Endothelial cell of umbilical vein (primary cell): Measurements from ENCODE around the gene ZSWIM6. TPM values are rescaled to one million over a fixed set of nuclear protein-coding genes. Genes with fewer than 3 reads are reported as not detected.

Experiments used
- BruUV-seq: library from RNA; stranded (reverse); fragments of 400-500 nt; replicated peaks from 2 replicates; lab custom pipeline; 2021; lab: Mats Ljungman, UMichigan
- CTCF ChIA-PET: fragments of 300-600, 350-600 bp; sonication (Branson Sonifier 250); formaldehyde crosslinking; loops from one replicate; lab custom pipeline; 2021; ENCODE audit warnings: antibody characterized with exemption, inconsistent platforms; lab: Charles Lee
- POLR2A ChIA-PET: fragments of 300-600, 350-600 bp; sonication (Branson Sonifier 250); formaldehyde crosslinking; loops from one replicate; lab custom pipeline; 2021; ENCODE audit warnings: antibody characterized with exemption, inconsistent platforms; lab: Charles Lee
- DNase-seq: peaks from one replicate; pipeline ENCODE4 v3.0.0-alpha.2; 2011; ENCODE audit warnings: low read depth, low spot score
- FAIRE-seq: peaks from 2 replicates; lab custom pipeline; 2011; peaks lifted over from hg19 to GRCh38; lab: Jason Lieb, UNC
- H2AFZ ChIP-seq: 2 replicates; pipeline ENCODE4 v1.6.0; 2012; ENCODE audit warnings: low read depth, low read length, control low read depth, inconsistent platforms
- H3K27ac ChIP-seq: 2 replicates; pipeline ENCODE4 v1.5.1; 2011; ENCODE audit warnings: low read depth, mild to moderate bottlenecking, control low read depth, low read length, moderate library complexity; ENCODE audit not compliant: insufficient read depth
- H3K27me3 ChIP-seq, 2 experiments: 2 replicates each; pipeline versions ENCODE4 v1.6.0 to v1.6.1; 2011; ENCODE audit warnings: low read length in 2 of 2, mixed read lengths in 1 of 2; ENCODE audit not compliant: control insufficient read depth in 2 of 2, insufficient read depth in 2 of 2
- H3K36me3 ChIP-seq, 2 experiments: 2 replicates in 1 of 2; 3 replicates in 1 of 2; pipeline ENCODE4 v1.5.1; 2011; ENCODE audit warnings: low read length in 2 of 2, mild to moderate bottlenecking in 1 of 2, moderate library complexity in 1 of 2; ENCODE audit not compliant: control insufficient read depth in 2 of 2, insufficient read depth in 2 of 2; ENCODE audit errors: extremely low read depth in 1 of 2
- H3K4me1 ChIP-seq: 3 replicates; pipeline ENCODE4 v1.5.1; 2011; ENCODE audit warnings: mild to moderate bottlenecking, low read length; ENCODE audit not compliant: control insufficient read depth, insufficient read depth; ENCODE audit errors: extremely low read depth
- H3K4me2 ChIP-seq: 2 replicates; pipeline ENCODE4 v1.6.1; 2011; ENCODE audit warnings: low read length, control low read depth, mixed read lengths; ENCODE audit not compliant: insufficient read depth
- H3K4me3 ChIP-seq, 3 experiments: fragments of 200-600 bp in 1 of 3; sonication (generic), shearing (Covaris generic) in 1 of 3; replicated peaks in 1 of 3; 2 replicates each; pipeline ENCODE4 v1.5.1; 2011 to 2016; ENCODE audit warnings: control low read depth in 3 of 3, low read length in 3 of 3, mild to moderate bottlenecking in 2 of 3, inconsistent platforms in 1 of 3, low read depth in 1 of 3, moderate library complexity in 1 of 3; ENCODE audit not compliant: insufficient read depth in 1 of 3
- H3K79me2 ChIP-seq: 2 replicates; pipeline ENCODE4 v1.6.0; 2012; ENCODE audit warnings: low read length, inconsistent platforms; ENCODE audit not compliant: control insufficient read depth, insufficient read depth
- H3K9ac ChIP-seq: replicated peaks from 2 replicates; pipeline ENCODE3; 2011; ENCODE audit warnings: low read length, control low read depth; ENCODE audit not compliant: insufficient read depth; ENCODE audit errors: extremely low read depth
- H3K9me1 ChIP-seq: replicated peaks from 3 replicates; pipeline ENCODE4 v1.6.0; 2011; ENCODE audit warnings: mild to moderate bottlenecking, low read length; ENCODE audit not compliant: control insufficient read depth, insufficient read depth; ENCODE audit errors: extremely low read depth
- H3K9me3 ChIP-seq: replicated peaks from 2 replicates; pipeline ENCODE4 v1.5.1; 2012; ENCODE audit warnings: low read length, inconsistent platforms; ENCODE audit not compliant: control insufficient read depth, insufficient read depth
- H4K20me1 ChIP-seq: replicated peaks from 2 replicates; pipeline ENCODE3; 2011; ENCODE audit warnings: mild to moderate bottlenecking, low read length; ENCODE audit not compliant: control insufficient read depth, insufficient read depth; ENCODE audit errors: extremely low read depth
- EZH2 ChIP-seq: IDR thresholded peaks from 2 replicates; pipeline ENCODE4 v1.6.1; 2012; ENCODE audit warnings: borderline replicate concordance, low read depth, mild to moderate bottlenecking, moderate library complexity, low read length, inconsistent platforms; ENCODE audit not compliant: severe bottlenecking
- FOS ChIP-seq: IDR thresholded peaks from 2 replicates; pipeline ENCODE4 v1.6.1; 2011; ENCODE audit warnings: mild to moderate bottlenecking, low read length, moderate library complexity, borderline replicate concordance; ENCODE audit not compliant: insufficient read depth
- GATA2 ChIP-seq: IDR thresholded peaks from 2 replicates; pipeline ENCODE4 v1.7.0; 2011; ENCODE audit warnings: low read depth, mild to moderate bottlenecking, moderate library complexity, mixed read lengths, low read length; ENCODE audit not compliant: insufficient read length, insufficient read depth
- POLR2A ChIP-seq: IDR thresholded peaks from 2 replicates; pipeline ENCODE4 v1.6.1; 2012; ENCODE audit warnings: low read depth, mild to moderate bottlenecking, control low read depth, low read length
- POLR2AphosphoS5 ChIP-seq: IDR thresholded peaks from 2 replicates; pipeline ENCODE4 v1.6.1; 2012; ENCODE audit warnings: low read depth, mild to moderate bottlenecking, control low read depth, low read length, moderate library complexity; ENCODE audit not compliant: insufficient read depth
- dilution Hi-C: fragments of 300-500 bp; cut with MboI; formaldehyde crosslinking; loops from one replicate; pipeline ENCODE4 v1.15.0; 2019; ENCODE audit warnings: low sequenced_read_pairs; ENCODE audit not compliant: extremely low pct_ligation_motif_present
- intact Hi-C: fragments of 100-400 bp; cut with micrococcal nuclease; formaldehyde crosslinking; loops from one replicate; pipeline ENCODE4 v1.10.0; 2022
- polyA plus RNA-seq, 4 experiments: library from polyadenylated mRNA; depleted of rRNA in 3 of 4; stranded (reverse) in 3 of 4; unstranded in 1 of 4; fragments of >200 nt; gene quantifications; 2 replicates each; pipeline versions ENCODE4 v1.2.1 to v1.2.3, GENCODE V29; 2011 to 2012; ENCODE audit warnings: missing spikeins in 1 of 4
- total RNA-seq: library from RNA; stranded (reverse); gene quantifications from 2 replicates; pipeline ENCODE4 v1.2.3, GENCODE V29; 2021
- TF ChIP-seq, protein P1 (sequence below), 2 donors: IDR thresholded peaks; 1 replicate in 1 of 2; 2 replicates in 1 of 2; pipeline ENCODE4 v1.5.1; 2011; ENCODE audit warnings: low read length in 2 of 2, mild to moderate bottlenecking in 2 of 2, moderate library complexity in 2 of 2, control low read depth in 1 of 2, inconsistent platforms in 1 of 2, low read depth in 1 of 2; ENCODE audit not compliant: insufficient read depth in 1 of 2; ENCODE audit errors: extremely low read depth in 1 of 2
- TF ChIP-seq, protein P2 (sequence below): IDR thresholded peaks from 2 replicates; pipeline ENCODE4 v1.6.1; 2011; ENCODE audit not compliant: insufficient read depth, insufficient read length

Gene ZSWIM6
- total and polyA plus RNA-seq, 2 donors (not counting 3 experiments of a cell fraction or from before 2014, with no cell fraction given): 14.9 to 25.3 TPM

DNA sequence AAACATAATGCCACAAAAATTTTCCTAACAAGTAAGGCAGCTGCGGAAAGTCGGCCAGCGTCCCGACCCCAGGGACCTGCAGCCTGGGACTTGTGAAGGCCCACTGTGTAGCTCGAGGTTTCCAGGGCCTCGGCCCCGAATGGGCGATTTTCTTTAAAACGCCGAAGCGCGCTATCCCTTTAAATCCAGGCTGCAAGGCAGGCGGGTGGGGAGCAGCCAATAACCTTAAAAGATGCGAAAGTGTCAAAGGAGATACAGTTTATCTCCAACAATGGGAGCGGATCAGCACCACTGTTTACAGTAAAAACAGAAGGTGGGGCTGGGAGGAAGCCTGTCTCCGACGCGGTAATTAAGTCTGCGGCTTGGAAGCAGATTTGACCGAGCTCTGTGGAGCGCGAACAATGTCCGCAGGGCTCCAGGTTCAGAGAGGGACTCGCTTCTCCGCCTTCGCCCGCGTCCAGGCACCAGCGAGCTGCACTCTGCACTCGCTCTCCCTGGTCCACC lies 1.7 kb upstream of the ZSWIM6 start:
- peaks cover 9% of the 10 kb centered on the region for H4K20me1 ChIP-seq
- no peaks in the 10 kb centered on the region for H3K9me1 ChIP-seq
- intact Hi-C loops: loop anchor here (1.0 to 10.0 kb wide), 6 partner anchors 32 to 636 kb away; no protein-coding TSS in a partner anchor
- H3K9me3 ChIP-seq: no peaks in the 10 kb centered on the region
- peak overlapping the region; percentile 43 for H2AFZ ChIP-seq
- H3K27ac ChIP-seq: peak overlapping the region; percentile 89
- TSS peak; percentile 31 for BruUV-seq
- ChIA-PET CTCF (interaction anchor here (0.8 to 3.3 kb wide), 24 partner anchors 12 to 372 kb away, joined by 3 to 58 read pairs (median 8); no protein-coding TSS in a partner anchor), POLR2A (interaction anchor here (0.6 to 2.6 kb wide), 5 partner anchors 16 to 218 kb away, joined by 4 to 23 read pairs (median 13); no protein-coding TSS in a partner anchor)
- H3K27me3 ChIP-seq: no peaks in the 10 kb centered on the region
- peak overlapping the region; percentile 89 for H3K4me2 ChIP-seq
- peak overlapping the region; percentile 92 for H3K9ac ChIP-seq
- H3K4me3 ChIP-seq: peak overlapping the region; percentile 53 to 87 (median 83)
- dilution Hi-C loops: no loop called here
- FAIRE-seq (peak; percentile 81), DNase-seq (peak; percentile 67)
- peaks cover 54% of the 10 kb centered on the region for H3K4me1 ChIP-seq
- TF ChIP-seq EZH2 (no peak), GATA2 (peak; percentile 13), POLR2A (no peak), POLR2AphosphoS5 (no peak), FOS (no peak)
- TF ChIP-seq, protein P1, sequence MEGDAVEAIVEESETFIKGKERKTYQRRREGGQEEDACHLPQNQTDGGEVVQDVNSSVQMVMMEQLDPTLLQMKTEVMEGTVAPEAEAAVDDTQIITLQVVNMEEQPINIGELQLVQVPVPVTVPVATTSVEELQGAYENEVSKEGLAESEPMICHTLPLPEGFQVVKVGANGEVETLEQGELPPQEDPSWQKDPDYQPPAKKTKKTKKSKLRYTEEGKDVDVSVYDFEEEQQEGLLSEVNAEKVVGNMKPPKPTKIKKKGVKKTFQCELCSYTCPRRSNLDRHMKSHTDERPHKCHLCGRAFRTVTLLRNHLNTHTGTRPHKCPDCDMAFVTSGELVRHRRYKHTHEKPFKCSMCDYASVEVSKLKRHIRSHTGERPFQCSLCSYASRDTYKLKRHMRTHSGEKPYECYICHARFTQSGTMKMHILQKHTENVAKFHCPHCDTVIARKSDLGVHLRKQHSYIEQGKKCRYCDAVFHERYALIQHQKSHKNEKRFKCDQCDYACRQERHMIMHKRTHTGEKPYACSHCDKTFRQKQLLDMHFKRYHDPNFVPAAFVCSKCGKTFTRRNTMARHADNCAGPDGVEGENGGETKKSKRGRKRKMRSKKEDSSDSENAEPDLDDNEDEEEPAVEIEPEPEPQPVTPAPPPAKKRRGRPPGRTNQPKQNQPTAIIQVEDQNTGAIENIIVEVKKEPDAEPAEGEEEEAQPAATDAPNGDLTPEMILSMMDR (IDR thresholded peaks at IDR 0.05; ENCODE audit: extremely low read depth in 1 of 2, insufficient read depth in 1 of 2, low read depth in 1 of 2, low read length in 2 of 2): no peak
- TF ChIP-seq, protein P2, sequence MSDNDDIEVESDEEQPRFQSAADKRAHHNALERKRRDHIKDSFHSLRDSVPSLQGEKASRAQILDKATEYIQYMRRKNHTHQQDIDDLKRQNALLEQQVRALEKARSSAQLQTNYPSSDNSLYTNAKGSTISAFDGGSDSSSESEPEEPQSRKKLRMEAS: no peak
- peaks cover 36% of the 10 kb centered on the region for H3K79me2 ChIP-seq
- no peaks in the 10 kb centered on the region for H3K36me3 ChIP-seq
